MM.1S (cell line): Measurements from ENCODE around the gene CCDC63.

ENCODE experiments used
- CTCF ChIP-seq: fragments of 300-600 bp; sonication (generic); IDR thresholded peaks from 2 replicates; pipeline ENCODE4 v1.5.1; 2016; ENCODE audit warnings: antibody characterized with exemption, low read length, mixed read lengths
- EZH2 ChIP-seq: fragments of 300-600 bp; sonication (generic); optimal IDR thresholded peaks from 2 replicates; pipeline ENCODE3; 2017; ENCODE audit warnings: low read depth, mild to moderate bottlenecking, antibody characterized with exemption, low read length, mixed read lengths
- EZH2phosphoT487 ChIP-seq: fragments of 300-600 bp; sonication (generic); IDR thresholded peaks from 2 replicates; pipeline ENCODE4 v1.6.1; 2018; ENCODE audit warnings: antibody characterized with exemption, low read length

GRCh38 chr12:110824342-110824741 is 22.4 kb upstream of the CCDC63 start:
- TF ChIP-seq CTCF, result no peak
- TF ChIP-seq EZH2, result no peak
- no peak for TF ChIP-seq EZH2phosphoT487
